K562 (cell line): ENCODE results near the gene EFCAB8.

Source experiments
- CAMTA2 ChIP-seq: fragments of 250-450 bp; sonication (Bioruptor Pico); conservative IDR thresholded peaks from 2 replicates; pipeline ENCODE4 v1.5.1; 2022
- CHD7 ChIP-seq: fragments of 200-600 bp; sonication (generic); IDR thresholded peaks from one replicate; pipeline ENCODE4 v1.6.1; 2012; ENCODE audit warnings: mild to moderate bottlenecking, low read depth, low read length, inconsistent platforms
- CTCF ChIP-seq, 3 experiments: IDR thresholded peaks in 2 of 3; conservative IDR thresholded peaks in 1 of 3; 2 replicates each; pipeline ENCODE4 v1.5.1; 2011 to 2012; ENCODE audit warnings: low read length in 3 of 3, mild to moderate bottlenecking in 3 of 3, control low read depth in 2 of 3, improper control_type of control experiment in 1 of 3, inconsistent platforms in 1 of 3, low read depth in 1 of 3, mixed read lengths in 1 of 3, moderate library complexity in 1 of 3; ENCODE audit not compliant: insufficient read depth in 2 of 3
- MLX ChIP-seq, 2 experiments: fragments of 450-650 bp in 1 of 2; sonication (generic) in 1 of 2; formaldehyde crosslinking; conservative IDR thresholded peaks; 2 replicates each; pipeline versions ENCODE4 v1.4.0 to v1.8.1; 2020 to 2022; ENCODE audit warnings: mild to moderate bottlenecking in 1 of 2, missing genetic modification reagents in 1 of 2
- MYC ChIP-seq, 2 experiments: fragments of 250-450 bp in 1 of 2; sonication (Bioruptor Pico) in 1 of 2; IDR thresholded peaks; 2 replicates each; pipeline versions ENCODE4 v1.5.1 to v1.6.1; 2012 to 2021; ENCODE audit warnings: low read depth in 2 of 2, borderline replicate concordance in 1 of 2, improper control_type of control experiment in 1 of 2, low read length in 1 of 2, mild to moderate bottlenecking in 1 of 2, moderate library complexity in 1 of 2
- RBFOX2 ChIP-seq: fragments of 200-400 bp; formaldehyde crosslinking; IDR thresholded peaks from 2 replicates; pipeline ENCODE4 v1.6.1; 2017; ENCODE audit warnings: low read depth, mild to moderate bottlenecking, low read length, moderate library complexity
- SMC3 ChIP-seq: conservative IDR thresholded peaks from 2 replicates; pipeline ENCODE4 v1.6.1; 2011; ENCODE audit warnings: low read depth, low read length, improper control_type of control experiment; ENCODE audit not compliant: insufficient read depth
- SP1 ChIP-seq: sonication (generic); formaldehyde crosslinking; IDR thresholded peaks from 2 replicates; pipeline ENCODE4 v1.8.1; 2022; ENCODE audit warnings: mild to moderate bottlenecking, missing genetic modification reagents
- TARDBP ChIP-seq: fragments of 450-650 bp; IDR thresholded peaks from 2 replicates; pipeline ENCODE4 v1.6.1; 2016
- XRCC3 ChIP-seq: fragments of 450-650 bp; IDR thresholded peaks from 2 replicates; pipeline ENCODE4 v1.6.1; 2017; ENCODE audit warnings: mild to moderate bottlenecking, moderate library complexity
- ZBTB8A ChIP-seq: fragments of 450-650 bp; IDR thresholded peaks from 2 replicates; pipeline ENCODE4 v1.6.1; 2018; ENCODE audit warnings: mild to moderate bottlenecking, moderate library complexity; ENCODE audit not compliant: partially characterized antibody
- ZNF121 ChIP-seq: sonication (generic); formaldehyde crosslinking; conservative IDR thresholded peaks from 2 replicates; pipeline ENCODE4 v1.8.0; 2022; ENCODE audit warnings: missing genetic modification reagents
- ZNF224 ChIP-seq: sonication (generic); formaldehyde crosslinking; IDR thresholded peaks from 2 replicates; pipeline ENCODE4 v1.8.0; 2022; ENCODE audit warnings: mild to moderate bottlenecking, missing genetic modification reagents
- ZNF57 ChIP-seq: fragments of 450-650 bp; formaldehyde crosslinking; IDR thresholded peaks from 2 replicates; pipeline ENCODE4 v1.4.0; 2020; ENCODE audit warnings: mild to moderate bottlenecking, moderate library complexity

GRCh38 chr20:32999603-33000250 lies 141.0 kb downstream of the EFCAB8 start:
- TF ChIP-seq ZBTB8A (no peak), CTCF (IDR thresholded peaks at IDR 0.05 in 2 of 3, conservative IDR thresholded peaks at IDR 0.05 in 1 of 3; ENCODE audit: insufficient read depth in 2 of 3, low read depth in 1 of 3, low read length in 3 of 3) (no peak), SP1 (no peak), ZNF121 (no peak), TARDBP (no peak), MLX (CRISPR knock-in tag; conservative IDR thresholded peaks at IDR 0.05) (no peak), MYC (IDR thresholded peaks at IDR 0.05; ENCODE audit: low read depth, low read length) (no peak), MYC (CRISPR knock-in tag; IDR thresholded peaks at IDR 0.05; ENCODE audit: borderline replicate concordance, low read depth) (no peak), CAMTA2 (CRISPR knock-in tag) (no peak), ZNF57 (no peak), SMC3 (no peak), RBFOX2 (no peak), XRCC3 (no peak), CHD7 (no peak), ZNF224 (no peak)
